GF-D8 (cell line): Measurements from ENCODE around the gene HTRA2.

ENCODE experiments used
- DNase-seq: peaks from one replicate; lab custom pipeline; 2025; lab: John Stamatoyannopoulos, UW

HTRA2 gene

GRCh38 chr2:74562126-74562775 lies 32.5 kb downstream of the HTRA2 start:
- DNase-seq: no peak

GRCh38 chr2:74564222-74564621 lies 34.5 kb downstream of the HTRA2 start:
- no peak for DNase-seq

DNA sequence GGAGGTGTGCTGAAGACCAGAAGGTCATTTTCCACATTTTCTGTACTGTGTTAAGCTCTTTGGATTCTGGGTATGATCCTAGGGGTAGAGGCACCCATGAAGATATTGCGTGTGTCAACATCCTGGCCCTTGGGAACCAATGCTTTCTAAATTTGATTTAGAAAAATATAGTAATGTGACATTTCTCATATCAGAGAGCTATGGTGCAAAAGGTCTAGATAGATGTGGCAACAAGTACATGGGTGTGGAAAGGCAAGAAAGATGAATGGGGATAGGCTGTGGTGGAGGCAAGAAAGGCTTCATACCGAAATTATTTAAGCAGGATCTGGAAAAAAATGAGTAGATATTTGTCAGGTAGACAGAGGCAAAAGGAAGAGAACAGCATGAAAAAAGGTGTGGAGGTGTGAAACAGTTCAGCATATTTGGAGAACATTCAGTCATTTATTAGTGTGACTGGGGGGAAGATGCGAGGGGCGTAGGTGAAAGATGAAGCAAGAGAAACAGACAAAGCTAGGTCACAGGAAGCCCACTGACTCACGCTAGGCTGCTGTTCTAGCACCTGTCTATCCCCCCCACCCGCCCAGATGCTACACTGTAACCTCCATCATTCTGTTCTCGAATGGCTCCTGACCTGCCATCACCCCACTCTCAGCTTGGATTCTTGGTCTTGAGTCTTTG lies 36.5 kb downstream of the HTRA2 start:
- no peak for DNase-seq

DNA sequence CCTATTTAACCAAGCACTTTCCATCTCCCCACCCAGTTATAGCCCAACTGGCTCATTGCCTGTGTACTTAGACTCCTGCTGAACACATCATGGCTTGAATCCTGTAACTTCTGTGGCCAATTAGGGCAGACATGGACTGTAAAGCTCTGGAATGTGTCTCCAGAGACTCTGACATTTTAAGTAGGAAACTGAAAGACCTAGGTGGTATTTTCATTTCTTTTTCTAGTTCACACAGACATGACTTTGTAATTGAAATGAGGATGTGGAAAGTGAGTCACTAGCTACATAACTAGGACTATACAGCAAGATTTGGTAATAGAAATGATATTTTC lies 37.0 kb downstream of the HTRA2 start:
- no peak for DNase-seq

GRCh38 chr2:74567881-74568280 lies 38.1 kb downstream of the HTRA2 start:
- no peak for DNase-seq

- DNase-seq: no peak
These were observed 40.0 kb downstream of the HTRA2 start for GRCh38 chr2:74569686-74570085.

DNA sequence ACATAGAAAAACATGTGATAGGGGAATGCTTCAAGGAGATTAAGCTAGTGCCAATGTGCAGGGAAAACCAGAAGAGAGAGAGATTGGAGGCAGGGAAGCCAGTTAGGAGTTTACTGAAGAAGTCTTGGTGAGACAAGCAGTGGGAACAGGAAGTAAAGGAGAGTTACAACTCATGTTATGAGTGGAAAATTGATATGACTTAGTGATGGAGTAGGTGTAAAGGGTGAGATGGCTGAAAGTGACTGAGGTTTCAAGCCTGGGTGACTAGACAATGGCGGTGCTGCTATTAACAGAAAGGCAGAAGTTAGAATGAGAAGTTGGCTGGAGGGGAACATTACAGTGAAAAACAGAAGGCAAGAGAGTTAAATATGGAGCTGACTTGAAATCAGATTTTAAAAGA lies 41.3 kb downstream of the HTRA2 start:
- peak; percentile 18 for DNase-seq

GRCh38 chr2:74572178-74572925 lies 42.6 kb downstream of the HTRA2 start:
- DNase-seq: no peak

DNA sequence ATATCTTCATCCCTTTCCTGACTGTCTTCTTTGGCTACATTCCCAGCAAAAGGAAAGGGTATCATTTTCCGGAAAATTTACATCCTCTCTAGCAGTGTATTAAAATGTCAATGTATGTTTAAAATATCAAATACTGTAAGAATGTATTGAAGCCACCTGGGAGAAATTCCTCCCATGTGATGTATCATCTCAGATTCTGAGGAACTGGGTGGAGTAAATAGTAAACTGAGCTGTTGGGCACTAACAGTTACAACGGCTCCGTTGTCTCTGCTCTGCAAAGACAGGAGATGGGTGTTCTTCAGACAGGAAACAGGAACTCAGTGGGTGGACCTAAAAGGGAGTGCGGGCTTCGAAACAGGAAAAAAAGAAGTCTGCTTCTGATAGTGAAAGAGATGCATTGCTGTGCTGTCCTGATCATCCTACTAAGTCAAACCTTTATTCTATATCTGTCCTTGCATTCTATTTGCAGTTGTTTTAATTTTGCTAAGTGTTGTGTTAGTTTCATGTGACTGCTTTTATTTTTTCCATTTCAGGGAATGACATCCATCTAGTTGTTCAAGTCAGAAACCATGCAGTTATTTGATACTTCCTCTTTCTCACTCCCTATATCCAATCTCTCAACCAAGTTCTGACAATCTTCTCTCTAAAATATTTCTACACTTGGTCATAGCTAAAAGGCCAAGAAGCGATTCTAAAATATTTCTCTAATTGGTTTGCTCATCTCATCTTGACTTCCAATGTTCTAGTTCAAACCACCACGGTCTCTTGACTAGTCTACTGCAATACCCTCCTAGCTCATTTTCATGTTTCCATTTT lies 44.2 kb downstream of the HTRA2 start:
- peak; percentile 91 for DNase-seq

GRCh38 chr2:74575320-74575719 lies 45.6 kb downstream of the HTRA2 start:
- no peak for DNase-seq

- peak; percentile 73 for DNase-seq
These were observed 46.6 kb downstream of the HTRA2 start for GRCh38 chr2:74576211-74576862.

DNA sequence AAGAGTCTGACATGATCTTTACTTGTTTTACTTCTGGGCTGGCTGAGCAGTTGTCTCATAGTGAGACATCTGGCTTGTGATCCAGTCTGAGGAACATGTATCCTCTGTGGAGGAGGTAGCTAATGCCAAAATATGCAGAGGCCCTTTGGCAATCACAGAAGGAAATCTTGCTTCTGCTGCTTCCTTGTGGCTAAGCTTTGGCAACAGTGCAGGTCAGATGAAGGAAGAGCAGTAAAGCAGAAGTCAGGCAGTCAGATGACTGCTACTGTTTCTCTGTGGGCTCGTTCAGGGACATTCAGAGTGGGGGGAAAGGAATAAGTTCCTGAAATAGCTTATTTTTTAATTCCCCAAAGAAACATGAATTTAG lies 47.1 kb downstream of the HTRA2 start:
- peak; percentile 97 for DNase-seq

DNA sequence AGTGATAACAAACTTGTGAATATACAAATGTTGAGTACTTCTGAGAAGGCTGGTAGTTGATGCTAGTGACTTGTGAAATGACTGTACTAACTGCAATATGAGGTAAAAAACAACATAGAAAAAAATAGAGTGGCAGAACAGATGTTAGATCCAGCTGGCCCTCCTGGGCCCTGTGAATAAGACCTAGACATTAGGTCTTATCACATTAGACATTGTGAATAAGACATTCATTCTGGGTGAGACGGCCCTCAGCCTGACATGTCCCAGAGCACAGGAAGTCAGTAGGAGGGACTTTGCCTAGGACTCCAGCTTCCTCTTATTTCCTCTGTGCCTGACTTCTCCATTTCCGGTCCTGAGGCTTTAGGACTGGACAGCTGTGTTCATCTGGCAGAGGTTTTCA lies 47.7 kb downstream of the HTRA2 start:
- DNase-seq: peak; percentile 85

DNA sequence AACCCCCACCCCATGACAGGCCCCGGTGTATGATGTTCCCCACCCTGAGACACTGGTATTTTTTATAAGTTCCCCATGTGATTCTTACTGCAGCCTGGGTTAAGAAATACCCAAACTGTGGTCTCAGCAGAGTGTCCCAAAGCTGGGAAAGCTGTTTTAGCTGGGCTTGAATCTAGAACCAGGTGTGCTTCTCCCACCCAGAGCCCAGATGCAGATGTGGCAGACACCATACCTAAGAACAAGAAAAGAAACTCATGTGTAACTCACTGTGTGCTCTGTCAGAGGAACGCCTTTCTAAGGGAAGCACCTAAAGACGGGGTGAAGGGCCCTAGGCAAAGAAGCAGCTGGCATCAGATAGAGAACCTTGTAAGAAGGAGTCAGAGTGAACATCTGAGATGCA lies 48.7 kb downstream of the HTRA2 start:
- no peak for DNase-seq

GRCh38 chr2:74581463-74581862 lies 51.7 kb downstream of the HTRA2 start:
- no peak for DNase-seq

- no peak for DNase-seq
These were observed 52.5 kb downstream of the HTRA2 start for GRCh38 chr2:74582184-74582583.
